K562 (cell line): Measurements from ENCODE around the gene BORCS8. TPM values are rescaled to one million over a fixed set of nuclear protein-coding genes. Genes with fewer than 3 reads are reported as not detected.

ENCODE experiments used
- ATAC-seq: fragments of 200-7000 bp; cut with Tn5 transposase; 3 replicates; pipeline ENCODE4 v1.9.1; 2020; ENCODE audit warnings: moderate library complexity
- BruUV-seq: library from RNA; stranded (reverse); fragments of 400-500 nt; replicated peaks from 2 replicates; lab custom pipeline; 2021; lab: Mats Ljungman, UMichigan
- CTCF ChIA-PET: fragments of 300-600 bp; formaldehyde crosslinking; extraction: SDS; loops from one replicate; lab custom pipeline; 2021; ENCODE audit warnings: low intra/inter-chr PET ratio; lab: Yijun Ruan, JAX
- POLR2A ChIA-PET: fragments of 300-600, 350-650 bp; sonication (Branson Sonifier 250); formaldehyde crosslinking; extraction: SDS; loops from one replicate; lab custom pipeline; 2021; ENCODE audit warnings: antibody characterized with exemption, inconsistent platforms; lab: Yijun Ruan, JAX
- DNase-seq, 4 experiments: peaks; one replicate each; pipeline versions ENCODE4 v3.0.0 to v3.0.0-alpha.2; 2011 to 2018; ENCODE audit warnings: low spot score in 3 of 4, mixed read lengths in 3 of 4; ENCODE audit errors: extremely low read depth in 1 of 4
- FAIRE-seq: peaks from 2 replicates; lab custom pipeline; 2011; peaks lifted over from hg19 to GRCh38; lab: Jason Lieb, UNC
- H2AFZ ChIP-seq: 2 replicates; pipeline ENCODE4 v1.6.0; 2011; ENCODE audit warnings: low read depth, low read length, control low read depth, inconsistent platforms
- H3K27ac ChIP-seq: fragments of 200-600 bp; 3 replicates; pipeline ENCODE4 v1.8.0; 2011; ENCODE audit warnings: low read depth, mild to moderate bottlenecking, control low read depth, inconsistent platforms, low read length, moderate library complexity, mixed read lengths; ENCODE audit errors: extremely low read depth
- H3K27me3 ChIP-seq, 2 experiments: fragments of 300-600 bp in 1 of 2; 2 replicates in 1 of 2; 3 replicates in 1 of 2; pipeline versions ENCODE4 v1.6.0 to v1.8.0; 2011; ENCODE audit warnings: inconsistent platforms in 2 of 2, low read length in 2 of 2, mild to moderate bottlenecking in 1 of 2, mixed read lengths in 1 of 2, moderate library complexity in 1 of 2; ENCODE audit not compliant: control insufficient read depth in 2 of 2, insufficient read depth in 2 of 2
- H3K36me3 ChIP-seq: fragments of 300-600 bp; 3 replicates; pipeline ENCODE4 v1.8.0; 2011; ENCODE audit warnings: mild to moderate bottlenecking, low read length, inconsistent platforms; ENCODE audit not compliant: control insufficient read depth, insufficient read depth
- H3K4me1 ChIP-seq, 2 experiments: fragments of 200-600 bp in 1 of 2; replicated peaks in 1 of 2; 2 replicates in 1 of 2; 3 replicates in 1 of 2; pipeline versions ENCODE4 v1.5.1 to v1.8.0; 2011; ENCODE audit warnings: inconsistent platforms in 2 of 2, low read length in 2 of 2, mild to moderate bottlenecking in 1 of 2, mixed read lengths in 1 of 2, moderate library complexity in 1 of 2; ENCODE audit not compliant: control insufficient read depth in 2 of 2, insufficient read depth in 2 of 2
- H3K4me2 ChIP-seq: 2 replicates; pipeline ENCODE4 v1.6.1; 2011; ENCODE audit warnings: low read length, control low read depth, inconsistent platforms, mixed read lengths; ENCODE audit not compliant: insufficient read depth
- H3K4me3 ChIP-seq: fragments of 200-600 bp; sonication (generic), shearing (Covaris generic); 2 replicates; pipeline ENCODE4 v1.5.1; 2016; ENCODE audit warnings: control low read depth, inconsistent platforms
- H3K79me2 ChIP-seq: fragments of 200-600 bp; 3 replicates; pipeline ENCODE4 v1.8.0; 2011; ENCODE audit warnings: low read length, inconsistent platforms; ENCODE audit not compliant: control insufficient read depth, insufficient read depth
- H3K9ac ChIP-seq, 2 experiments: 2 replicates each; pipeline versions ENCODE4 v1.6.0 to v1.6.1; 2011; ENCODE audit warnings: low read depth in 2 of 2, low read length in 2 of 2, control low read depth in 1 of 2, inconsistent platforms in 1 of 2, mild to moderate bottlenecking in 1 of 2, mixed read lengths in 1 of 2; ENCODE audit not compliant: insufficient read depth in 1 of 2
- H3K9me1 ChIP-seq: one replicate; pipeline ENCODE4 v1.6.0; 2011; ENCODE audit warnings: inconsistent platforms, mild to moderate bottlenecking, low read length, moderate library complexity; ENCODE audit not compliant: control insufficient read depth, insufficient read depth
- H3K9me3 ChIP-seq: replicated peaks from 2 replicates; pipeline ENCODE4 v1.5.1; 2011; ENCODE audit warnings: low read depth, low read length, inconsistent platforms; ENCODE audit not compliant: control insufficient read depth, insufficient read depth
- H4K20me1 ChIP-seq: replicated peaks from 2 replicates; pipeline ENCODE4 v1.6.1; 2011; ENCODE audit warnings: low read length, inconsistent platforms, mixed read lengths; ENCODE audit not compliant: control insufficient read depth, insufficient read depth
- CBX2 ChIP-seq: fragments of 200-600 bp; sonication (generic); IDR thresholded peaks from one replicate; pipeline ENCODE4 v1.6.1; 2012; ENCODE audit warnings: mild to moderate bottlenecking, low read length, inconsistent platforms; ENCODE audit not compliant: insufficient read depth, poor library complexity, severe bottlenecking
- CREB1 ChIP-seq, 2 experiments: sonication (generic) in 1 of 2; formaldehyde crosslinking in 1 of 2; IDR thresholded peaks; 2 replicates each; pipeline versions ENCODE4 v1.6.1 to v1.8.0; 2012 to 2022; ENCODE audit warnings: inconsistent platforms in 1 of 2, mild to moderate bottlenecking in 1 of 2, missing genetic modification reagents in 1 of 2, moderate library complexity in 1 of 2
- EP400 ChIP-seq: fragments of 450-650 bp; IDR thresholded peaks from 2 replicates; pipeline ENCODE4 v1.6.1; 2017; ENCODE audit warnings: antibody characterized with exemption, mild to moderate bottlenecking, moderate library complexity
- FOXK2 ChIP-seq, 2 experiments: fragments of 450-650 bp; IDR thresholded peaks in 1 of 2; conservative IDR thresholded peaks in 1 of 2; 2 replicates each; pipeline ENCODE4 v1.6.1; 2016; ENCODE audit warnings: low read depth in 2 of 2, mild to moderate bottlenecking in 1 of 2
- HMGN3 ChIP-seq: IDR thresholded peaks from 2 replicates; pipeline ENCODE4 v1.6.1; 2011; ENCODE audit warnings: borderline replicate concordance, low read depth, mild to moderate bottlenecking, mixed read lengths, low read length; ENCODE audit not compliant: insufficient read length; ENCODE audit errors: extremely low read depth
- NR2C1 ChIP-seq, 2 experiments: fragments of 450-650 bp; IDR thresholded peaks; 2 replicates each; pipeline ENCODE4 v1.6.1; 2017; ENCODE audit warnings: mild to moderate bottlenecking in 2 of 2, antibody characterized with exemption in 1 of 2, inconsistent platforms in 1 of 2, missing compliant biosample characterization in 1 of 2, missing genetic modification characterization in 1 of 2
- PRMT5 ChIP-seq: sonication (generic); formaldehyde crosslinking; IDR thresholded peaks from 2 replicates; pipeline ENCODE4 v1.5.0; 2020; ENCODE audit warnings: missing genetic modification reagents
- SIN3B ChIP-seq: fragments of 450-650 bp; IDR thresholded peaks from 2 replicates; pipeline ENCODE4 v1.6.1; 2017; ENCODE audit warnings: low read depth, mild to moderate bottlenecking, moderate library complexity
- TOE1 ChIP-seq, 2 experiments: fragments of 450-650 bp in 1 of 2; sonication (generic) in 1 of 2; formaldehyde crosslinking in 1 of 2; IDR thresholded peaks; 2 replicates each; pipeline versions ENCODE4 v1.7.1 to v1.8.0; 2016 to 2022; ENCODE audit warnings: borderline replicate concordance in 2 of 2, mild to moderate bottlenecking in 2 of 2, antibody characterized with exemption in 1 of 2, inconsistent platforms in 1 of 2, low read depth in 1 of 2, missing genetic modification reagents in 1 of 2, moderate library complexity in 1 of 2
- ZFP36 ChIP-seq: fragments of 150-350 bp; IDR thresholded peaks from 2 replicates; pipeline ENCODE4 v1.6.1; 2018; ENCODE audit warnings: low read length, low read depth; ENCODE audit not compliant: partially characterized antibody
- WGBS: fragments of 100-300 bp; shearing (Covaris generic); methylation state at CpG from one replicate; pipeline ENCODE4 v1.1.6; 2016; ENCODE audit warnings: low coverage, mixed read lengths; ENCODE audit not compliant: insufficient coverage; ENCODE audit errors: missing lambda C conversion rate; 5-methylcytosine and 5-hydroxymethylcytosine counted together
- in situ Hi-C: fragments of 300-500 bp; cut with MboI; formaldehyde crosslinking; loops from 4 replicates; pipeline ENCODE4 v1.15.0; 2018; ENCODE audit warnings: inconsistent platforms, mixed read lengths
- intact Hi-C: fragments of 100-400 bp; cut with micrococcal nuclease; formaldehyde crosslinking; loops from 2 replicates; pipeline ENCODE4 v1.14.2; 2022
- polyA plus RNA-seq, 8 experiments: library from polyadenylated mRNA; depleted of rRNA in 4 of 8; stranded (reverse) in 5 of 8; unstranded in 3 of 8; fragments of >200 nt; fragmentation: Nextera tagmentation in 2 of 8; fragmentation: Illumina TruSeq in 1 of 8; extraction: Ambion mirVana in 2 of 8; extraction: Trizol in 1 of 8; gene quantifications; 2 replicates each; pipeline versions ENCODE4 v1.2.1 to v1.2.3, GENCODE V29; 2011 to 2014; ENCODE audit warnings: inconsistent platforms in 1 of 8, missing spikeins in 1 of 8
- total RNA-seq, 7 experiments: library from RNA; depleted of rRNA in 6 of 7; stranded (reverse); fragments of >200 nt in 6 of 7; fragmentation: Illumina TruSeq in 2 of 7; extraction: Trizol in 2 of 7; gene quantifications; 2 replicates each; pipeline versions ENCODE4 v1.2.1 to v1.2.3, GENCODE V29; 2011 to 2021; ENCODE audit warnings: low replicate concordance in 1 of 7
- TF ChIP-seq, protein P1 (sequence below): sonication (generic); formaldehyde crosslinking; IDR thresholded peaks from 2 replicates; pipeline ENCODE4 v1.8.0; 2022; ENCODE audit warnings: mild to moderate bottlenecking, missing genetic modification reagents

The BORCS8 gene
- total and polyA plus RNA-seq, 9 of the 15 experiments (the other 6 are each of a cell fraction or from before 2014, with no cell fraction given), result 4.6 to 33.6 (median 16.3) TPM

DNA sequence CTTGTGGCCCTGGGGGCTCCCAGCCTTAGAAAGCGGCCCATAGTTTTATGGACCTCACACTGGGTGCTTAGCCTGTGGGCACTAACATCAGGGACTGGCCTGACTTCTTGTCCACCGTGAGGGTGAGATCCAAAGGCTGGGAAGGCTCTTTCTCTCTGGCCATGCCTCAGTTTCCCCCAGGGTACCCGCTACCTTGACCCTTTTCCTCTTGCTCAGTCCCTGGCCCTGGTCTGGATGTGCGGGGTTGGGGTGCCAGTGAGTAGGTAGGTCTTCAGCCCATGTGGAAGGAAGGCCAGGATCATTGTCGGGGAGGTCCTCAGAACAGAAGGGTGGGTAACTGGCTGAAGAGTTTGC is 52.1 kb downstream of the BORCS8 start (continued):
- TF ChIP-seq, protein P1, sequence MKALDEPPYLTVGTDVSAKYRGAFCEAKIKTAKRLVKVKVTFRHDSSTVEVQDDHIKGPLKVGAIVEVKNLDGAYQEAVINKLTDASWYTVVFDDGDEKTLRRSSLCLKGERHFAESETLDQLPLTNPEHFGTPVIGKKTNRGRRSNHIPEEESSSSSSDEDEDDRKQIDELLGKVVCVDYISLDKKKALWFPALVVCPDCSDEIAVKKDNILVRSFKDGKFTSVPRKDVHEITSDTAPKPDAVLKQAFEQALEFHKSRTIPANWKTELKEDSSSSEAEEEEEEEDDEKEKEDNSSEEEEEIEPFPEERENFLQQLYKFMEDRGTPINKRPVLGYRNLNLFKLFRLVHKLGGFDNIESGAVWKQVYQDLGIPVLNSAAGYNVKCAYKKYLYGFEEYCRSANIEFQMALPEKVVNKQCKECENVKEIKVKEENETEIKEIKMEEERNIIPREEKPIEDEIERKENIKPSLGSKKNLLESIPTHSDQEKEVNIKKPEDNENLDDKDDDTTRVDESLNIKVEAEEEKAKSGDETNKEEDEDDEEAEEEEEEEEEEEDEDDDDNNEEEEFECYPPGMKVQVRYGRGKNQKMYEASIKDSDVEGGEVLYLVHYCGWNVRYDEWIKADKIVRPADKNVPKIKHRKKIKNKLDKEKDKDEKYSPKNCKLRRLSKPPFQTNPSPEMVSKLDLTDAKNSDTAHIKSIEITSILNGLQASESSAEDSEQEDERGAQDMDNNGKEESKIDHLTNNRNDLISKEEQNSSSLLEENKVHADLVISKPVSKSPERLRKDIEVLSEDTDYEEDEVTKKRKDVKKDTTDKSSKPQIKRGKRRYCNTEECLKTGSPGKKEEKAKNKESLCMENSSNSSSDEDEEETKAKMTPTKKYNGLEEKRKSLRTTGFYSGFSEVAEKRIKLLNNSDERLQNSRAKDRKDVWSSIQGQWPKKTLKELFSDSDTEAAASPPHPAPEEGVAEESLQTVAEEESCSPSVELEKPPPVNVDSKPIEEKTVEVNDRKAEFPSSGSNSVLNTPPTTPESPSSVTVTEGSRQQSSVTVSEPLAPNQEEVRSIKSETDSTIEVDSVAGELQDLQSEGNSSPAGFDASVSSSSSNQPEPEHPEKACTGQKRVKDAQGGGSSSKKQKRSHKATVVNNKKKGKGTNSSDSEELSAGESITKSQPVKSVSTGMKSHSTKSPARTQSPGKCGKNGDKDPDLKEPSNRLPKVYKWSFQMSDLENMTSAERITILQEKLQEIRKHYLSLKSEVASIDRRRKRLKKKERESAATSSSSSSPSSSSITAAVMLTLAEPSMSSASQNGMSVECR (CRISPR knock-in tag), result 0 out of 2 replicates have a peak, but pooled peaks have one; percentile 15
- TF ChIP-seq SIN3B, result no peak

DNA sequence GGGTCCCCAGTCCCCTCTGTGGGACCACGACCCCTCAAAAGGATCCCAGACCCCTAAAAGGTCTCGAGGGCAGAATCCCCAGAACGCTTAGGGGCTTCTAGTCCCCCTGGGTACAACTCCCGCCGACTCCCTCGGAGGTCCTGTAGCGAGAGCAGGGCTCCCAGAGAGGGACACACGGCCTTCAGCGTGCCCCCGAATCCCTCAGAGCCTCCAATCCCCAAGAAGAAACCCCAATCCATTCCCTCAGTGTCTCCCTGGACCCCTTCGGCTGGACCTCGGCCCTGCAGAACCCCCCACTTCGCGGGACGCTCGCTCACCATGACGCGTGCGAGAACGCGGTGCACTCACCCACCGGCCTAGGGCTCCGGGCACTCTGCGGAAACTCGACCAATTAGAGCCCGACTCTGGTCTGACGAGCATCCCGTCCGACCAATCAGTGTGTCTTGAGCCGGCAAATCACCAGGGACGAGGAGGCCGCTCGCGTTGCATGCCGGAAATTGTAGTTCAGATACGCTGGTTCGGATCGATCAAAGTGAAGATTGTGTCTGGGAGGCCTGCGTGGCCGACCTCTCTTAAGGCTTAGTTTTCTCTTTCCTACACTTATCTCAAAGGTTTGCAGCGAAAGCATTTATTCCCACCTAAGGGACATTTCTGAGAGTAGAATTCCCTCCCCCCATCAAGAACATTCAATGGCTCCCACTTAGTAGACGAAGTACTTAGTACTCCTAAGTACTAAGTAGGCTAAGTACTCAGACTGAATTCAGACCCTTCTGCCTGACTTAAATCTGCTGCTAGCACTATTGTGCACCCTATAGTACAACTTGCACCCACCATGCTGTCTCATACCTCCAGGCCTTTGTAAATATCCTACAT is 53.6 kb downstream of the BORCS8 start, which contains the start of gene TMEM161A:
Gene TMEM161A, minus strand, starts transcription at position 370 of the 873 bp plus-strand sequence. Its CDS starts 50 bp downstream, at position 320.
- WGBS, result 3% methylated on average over 42 of the region's 42 CpGs
- H3K4me2 ChIP-seq, result peak within 1 kb of the TSS; percentile 84
- in situ Hi-C loops (loop anchor here (5.0 kb wide), 1 partner anchor 81 kb away; no protein-coding TSS in a partner anchor), intact Hi-C loops (loop anchor here (2.0 to 5.0 kb wide), 5 partner anchors 34 to 241 kb away; partner anchors contain the start of genes CERS1, COPE, DDX49 and MEF2B)
- H3K79me2 ChIP-seq, result peaks cover 43% of the 10 kb centered on the region
- peak within 1 kb of the TSS; percentile 92 to 95 for H3K9ac ChIP-seq
- POLR2A ChIA-PET, result interaction anchor here (0.7 kb wide), 1 partner anchor 83 kb away, joined by 3 read pairs; no protein-coding TSS in a partner anchor
- FAIRE-seq (peak; percentile 99), ATAC-seq (peak; percentile 95), DNase-seq (peak; percentile 99 to 100 (median 99))
- CTCF ChIA-PET, result interaction anchor here (0.6 to 2.3 kb wide), 6 partner anchors 12 to 353 kb away, joined by 3 to 18 read pairs (median 4); no protein-coding TSS in a partner anchor
- peak within 1 kb of the TSS; percentile 90 for H3K4me3 ChIP-seq
- no TSS peak for BruUV-seq
- H3K27me3 ChIP-seq, result no peaks in the 10 kb centered on the region; a peak in 1 of 5 replicates
- H3K9me3 ChIP-seq, result no peaks in the 10 kb centered on the region
- peaks cover 9% of the 10 kb centered on the region; the same call in 2 of the 3 replicates for H3K36me3 ChIP-seq
- peak within 1 kb of the TSS; percentile 78 for H2AFZ ChIP-seq
- H4K20me1 ChIP-seq, result peaks cover 3% of the 10 kb centered on the region; the same call in 1 of the 2 replicates
- H3K9me1 ChIP-seq, result no peaks in the 10 kb centered on the region
- H3K4me1 ChIP-seq, result peaks cover 15 to 29% of the 10 kb centered on the region in 2 experiments
- H3K27ac ChIP-seq, result peak within 1 kb of the TSS; percentile 91
- TF ChIP-seq FOXK2 (conservative IDR thresholded peaks at IDR 0.05 in 1 of 2, IDR thresholded peaks at IDR 0.05 in 1 of 2; ENCODE audit: low read depth in 2 of 2) (peak in 1 of 2 experiments; percentile 21; a peak in 1 of 4 replicates), CBX2 (no peak), TOE1 (IDR thresholded peaks at IDR 0.05; ENCODE audit: borderline replicate concordance) (no peak), TOE1 (CRISPR knock-in tag; IDR thresholded peaks at IDR 0.05; ENCODE audit: borderline replicate concordance, low read depth) (peak; percentile 9; the same call in 1 of the 2 replicates), PRMT5 (CRISPR knock-in tag) (no peak), HMGN3 (peak; percentile 20), EP400 (peak; percentile 80), ZFP36 (peak; percentile 84), NR2C1 (IDR thresholded peaks at IDR 0.05) (no peak), NR2C1 (tag; IDR thresholded peaks at IDR 0.05) (peak; percentile 65), CREB1 (IDR thresholded peaks at IDR 0.05) (peak; percentile 74), CREB1 (CRISPR knock-in tag; IDR thresholded peaks at IDR 0.05) (peak; percentile 84)
